GM12874 (cell line): Measurements from ENCODE around the gene TMED4.

Source experiments
- TF ChIP-seq, protein P1 (sequence below): IDR thresholded peaks from 2 replicates; pipeline ENCODE4 v1.5.1; 2011; ENCODE audit warnings: low read depth, mild to moderate bottlenecking, control low read depth, low read length, moderate library complexity; ENCODE audit not compliant: insufficient read depth

TMED4 gene

DNA sequence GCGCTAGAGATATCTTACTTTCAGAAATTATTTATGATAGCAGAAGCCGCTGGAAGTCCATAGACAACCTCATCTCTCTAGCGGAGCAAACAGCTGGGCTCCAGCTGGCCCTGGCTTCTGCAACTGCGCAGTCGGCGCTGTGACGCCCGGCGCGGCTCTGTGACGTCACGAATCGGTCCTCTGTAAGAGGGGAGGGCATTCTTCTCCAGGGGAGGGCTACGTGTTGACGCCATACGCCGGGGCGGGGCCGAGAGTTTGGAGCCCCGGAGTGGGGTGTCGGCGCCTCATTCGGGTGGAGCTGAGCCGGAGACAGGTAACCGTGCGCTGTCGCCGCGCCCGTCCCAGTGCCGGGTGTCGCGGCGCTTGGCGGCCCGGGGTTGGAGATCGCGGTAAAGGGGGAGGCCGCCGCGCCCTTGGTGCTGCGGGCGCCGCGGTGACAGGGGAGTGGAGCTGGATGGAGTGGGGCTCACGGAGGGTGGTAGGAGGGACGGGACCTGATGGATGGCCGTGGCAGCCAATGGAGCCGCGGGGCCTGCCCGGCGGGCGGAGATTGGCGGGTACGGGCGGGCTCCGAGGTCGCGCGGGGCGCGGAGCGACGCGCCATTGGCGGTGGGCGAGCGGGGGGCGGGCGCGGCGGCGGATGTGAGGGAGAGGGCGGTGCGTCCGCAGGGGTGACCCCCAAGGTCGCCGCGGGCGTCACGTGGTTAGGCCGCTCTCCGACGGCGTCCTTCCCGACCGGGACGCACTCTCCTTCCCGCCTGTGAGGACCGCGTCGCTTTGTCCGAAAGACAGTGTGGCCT, 24.5 kb upstream of the TMED4 start, which contains the start of gene OGDH:
Gene OGDH, plus strand, starts transcription at position 287 of the 800 bp plus-strand sequence. CDS start 17,717 bp downstream, outside the sequence.
- TF ChIP-seq, protein P1, sequence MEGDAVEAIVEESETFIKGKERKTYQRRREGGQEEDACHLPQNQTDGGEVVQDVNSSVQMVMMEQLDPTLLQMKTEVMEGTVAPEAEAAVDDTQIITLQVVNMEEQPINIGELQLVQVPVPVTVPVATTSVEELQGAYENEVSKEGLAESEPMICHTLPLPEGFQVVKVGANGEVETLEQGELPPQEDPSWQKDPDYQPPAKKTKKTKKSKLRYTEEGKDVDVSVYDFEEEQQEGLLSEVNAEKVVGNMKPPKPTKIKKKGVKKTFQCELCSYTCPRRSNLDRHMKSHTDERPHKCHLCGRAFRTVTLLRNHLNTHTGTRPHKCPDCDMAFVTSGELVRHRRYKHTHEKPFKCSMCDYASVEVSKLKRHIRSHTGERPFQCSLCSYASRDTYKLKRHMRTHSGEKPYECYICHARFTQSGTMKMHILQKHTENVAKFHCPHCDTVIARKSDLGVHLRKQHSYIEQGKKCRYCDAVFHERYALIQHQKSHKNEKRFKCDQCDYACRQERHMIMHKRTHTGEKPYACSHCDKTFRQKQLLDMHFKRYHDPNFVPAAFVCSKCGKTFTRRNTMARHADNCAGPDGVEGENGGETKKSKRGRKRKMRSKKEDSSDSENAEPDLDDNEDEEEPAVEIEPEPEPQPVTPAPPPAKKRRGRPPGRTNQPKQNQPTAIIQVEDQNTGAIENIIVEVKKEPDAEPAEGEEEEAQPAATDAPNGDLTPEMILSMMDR, result no peak

DNA sequence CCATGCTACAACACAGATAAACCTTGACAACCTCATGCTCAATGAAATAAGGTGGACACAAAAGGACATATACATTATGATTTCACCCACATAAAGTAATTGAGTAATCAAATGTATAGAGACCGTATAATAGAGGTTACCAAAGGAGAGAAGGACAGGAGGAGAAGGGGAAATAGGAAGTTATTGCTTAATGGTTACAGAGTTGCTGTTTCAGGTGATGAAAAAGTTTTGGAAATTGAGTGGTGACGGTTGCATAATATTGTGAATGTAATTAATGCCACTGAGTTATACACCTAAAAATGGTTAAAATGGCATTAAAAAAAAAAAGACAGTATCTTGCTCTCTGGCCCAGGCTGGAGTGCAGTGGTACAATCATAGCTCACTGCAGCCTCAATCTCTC, 22.9 kb upstream of the TMED4 start:
- TF ChIP-seq, protein P1, result no peak

DNA sequence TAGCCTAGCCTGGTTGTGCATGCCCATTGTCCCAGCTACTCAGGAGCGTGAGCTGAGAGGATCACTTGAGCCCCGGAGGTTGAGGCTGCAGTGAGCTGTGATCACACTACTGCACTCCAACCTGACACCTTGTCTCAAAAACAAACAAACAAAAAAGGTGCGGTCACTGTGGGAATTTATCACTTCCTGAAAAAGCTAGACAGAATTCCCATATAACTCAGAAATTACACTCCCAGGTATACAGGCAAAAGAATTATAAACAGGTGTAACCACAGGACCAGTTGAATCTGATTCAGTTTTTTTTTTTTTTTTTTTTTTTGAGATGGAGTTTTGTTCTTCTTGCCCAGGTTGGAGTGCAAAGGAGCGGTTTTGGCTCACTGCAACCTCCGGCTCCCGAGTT, 21.2 kb upstream of the TMED4 start:
- TF ChIP-seq, protein P1, result no peak

DNA sequence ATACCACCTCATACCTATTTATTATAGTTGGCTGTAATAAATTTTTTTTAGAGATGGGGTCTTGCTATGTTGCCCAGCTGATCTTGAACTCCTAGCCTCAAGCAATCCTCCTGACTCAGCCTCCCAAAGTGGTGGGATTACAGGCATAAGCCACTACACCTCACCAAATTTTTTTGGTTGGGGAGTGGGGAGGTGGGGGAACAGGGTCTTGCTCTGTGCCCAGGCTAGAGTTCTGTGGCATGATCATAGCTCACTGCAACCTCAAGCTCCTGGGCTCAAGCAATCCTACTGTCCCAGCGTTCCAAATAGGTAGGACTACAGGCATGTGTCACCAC, 20.5 kb upstream of the TMED4 start:
- TF ChIP-seq, protein P1, result no peak

DNA sequence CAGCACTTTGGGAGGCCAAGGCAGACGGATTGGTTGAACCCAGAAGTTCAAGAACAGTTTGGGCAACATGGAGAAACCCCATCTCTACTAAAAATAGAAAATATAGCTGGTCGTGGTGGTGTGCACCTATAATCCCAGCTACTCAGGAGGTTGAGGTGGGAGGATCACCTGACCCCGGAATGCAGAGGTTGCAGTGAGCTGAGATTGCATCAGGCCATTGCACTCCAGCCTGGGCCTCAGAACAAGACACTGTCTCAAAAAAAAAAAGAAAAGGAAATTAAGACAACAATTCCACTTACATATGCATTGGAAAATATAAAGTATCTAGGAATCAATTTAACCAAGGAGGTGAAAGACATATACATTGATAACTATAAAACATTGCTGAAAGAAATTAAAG, 17.2 kb upstream of the TMED4 start:
- TF ChIP-seq, protein P1, result no peak

DNA sequence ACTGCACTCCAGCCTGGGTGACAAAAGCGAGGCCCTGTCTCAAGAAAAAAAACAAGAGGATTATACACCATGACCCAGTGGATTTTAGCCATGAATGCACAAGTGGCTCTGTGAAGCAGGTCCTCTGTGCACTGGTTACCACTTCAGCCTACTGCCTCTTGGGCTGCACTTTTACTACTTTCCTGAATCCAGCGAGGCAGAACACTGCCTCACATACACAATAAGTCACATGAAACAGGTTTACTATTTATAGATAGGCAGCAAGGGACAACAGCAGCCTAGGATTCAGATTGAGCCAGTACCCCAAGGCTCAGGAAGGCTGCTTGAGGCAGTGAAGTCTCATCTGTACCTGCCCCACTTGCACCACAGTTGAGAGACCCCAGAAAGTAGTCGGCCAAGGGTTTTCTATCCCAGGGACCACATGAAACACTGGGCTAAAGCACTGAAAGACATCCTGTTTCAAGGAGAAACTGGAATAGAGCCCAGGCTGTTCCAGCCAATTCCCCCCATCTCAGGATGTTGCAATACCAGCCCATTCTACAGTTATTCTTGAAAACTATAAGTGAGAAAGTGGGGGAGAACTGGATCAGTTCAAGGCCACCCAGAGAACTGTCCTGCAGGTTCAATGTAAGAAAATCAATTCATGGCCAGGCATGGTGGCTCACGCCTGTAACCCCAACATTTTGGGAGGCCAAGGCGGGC, 14.1 kb upstream of the TMED4 start:
- TF ChIP-seq, protein P1, result no peak

DNA sequence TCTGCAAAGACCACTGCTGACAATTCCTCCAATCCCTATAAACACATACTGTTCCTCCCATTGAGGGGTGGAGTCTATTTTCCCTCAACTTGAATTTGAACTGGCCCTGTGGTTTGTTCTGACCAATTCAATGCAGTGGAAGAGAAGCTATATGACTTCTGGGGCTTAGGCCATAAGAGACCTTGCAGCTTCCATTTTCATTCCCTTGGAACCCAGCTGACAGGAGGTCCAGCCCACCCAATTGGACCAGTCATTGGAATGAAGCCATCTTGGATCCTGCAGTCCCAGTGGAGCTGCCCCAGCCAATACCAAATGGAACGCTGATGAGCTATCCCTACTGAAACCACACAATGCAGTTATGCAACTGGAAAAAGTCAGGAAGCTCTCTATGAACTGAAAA, 8.9 kb upstream of the TMED4 start:
- TF ChIP-seq, protein P1, result no peak
